Skin epidermis (tissue), 12 donors: ENCODE results near the gene GLI3.

Source experiments
- H3K27ac ChIP-seq, 21 experiments: fragments of 200-600 bp; sonication (generic) in 11 of 21; one replicate each; pipeline ENCODE4 v1.5.0; 2020; ENCODE audit warnings: mild to moderate bottlenecking in 3 of 21, inconsistent platforms in 2 of 21, moderate library complexity in 2 of 21
- H3K4me3 ChIP-seq, 7 experiments: fragments of 200-600 bp; sonication (generic) in 2 of 7; one replicate each; pipeline ENCODE4 v1.5.0; 2020; ENCODE audit warnings: inconsistent platforms in 2 of 7, mild to moderate bottlenecking in 2 of 7, moderate library complexity in 1 of 7

GLI3 gene

GRCh38 chr7:42126475-42127231, 110.4 kb downstream of the GLI3 start:
- H3K4me3 ChIP-seq, result no peak overlapping the region
- no peak overlapping the region for H3K27ac ChIP-seq

GRCh38 chr7:42125321-42125720, 111.7 kb downstream of the GLI3 start:
- no peak overlapping the region for H3K27ac ChIP-seq
- no peak overlapping the region for H3K4me3 ChIP-seq

GRCh38 chr7:42123716-42124115, 113.3 kb downstream of the GLI3 start:
- Histone ChIP-seq H3K4me3 (no peak overlapping the region), H3K27ac (no peak overlapping the region)

DNA sequence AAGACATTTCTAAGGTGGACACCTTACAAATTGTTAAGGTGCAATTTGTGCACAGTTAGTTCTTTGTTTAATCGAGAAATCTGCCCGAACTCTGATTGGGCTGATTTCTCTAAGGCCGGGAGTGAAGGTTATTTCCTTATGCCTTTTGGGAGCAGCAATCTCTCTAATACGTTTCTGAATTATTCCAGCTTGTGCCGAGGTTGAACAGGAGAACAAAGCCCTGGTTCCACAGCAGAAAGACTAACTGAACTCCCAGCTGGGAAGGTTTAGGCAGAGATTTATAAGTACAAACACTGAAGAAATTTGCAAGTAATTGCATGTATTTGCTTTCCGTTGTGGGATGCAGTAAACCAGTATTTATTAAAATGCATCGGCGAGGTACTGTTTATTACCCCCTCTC, 116.8 kb downstream of the GLI3 start:
- Histone ChIP-seq H3K27ac (no peak overlapping the region), H3K4me3 (no peak overlapping the region)

DNA sequence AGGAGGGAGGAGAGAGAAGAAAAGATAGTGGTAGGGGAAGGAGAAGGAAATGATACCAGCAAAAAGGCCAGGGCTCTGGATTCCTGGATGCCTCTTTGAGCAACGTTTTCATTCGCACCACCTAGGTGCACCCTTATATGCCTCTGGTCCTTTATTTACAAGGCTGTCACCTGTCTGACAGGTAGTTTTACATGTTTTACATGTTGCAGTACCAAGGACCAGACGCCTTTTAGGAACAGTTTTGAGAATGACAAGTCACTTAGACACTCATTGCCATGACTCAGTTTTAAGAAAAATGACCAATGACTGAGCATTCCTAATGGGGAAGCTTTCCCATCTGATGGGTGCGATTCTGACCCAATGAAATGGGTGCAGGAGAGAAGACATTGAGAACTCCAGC, 119.8 kb downstream of the GLI3 start:
- Histone ChIP-seq H3K4me3 (no peak overlapping the region), H3K27ac (no peak overlapping the region)

- no peak overlapping the region for H3K4me3 ChIP-seq
- H3K27ac ChIP-seq, result no peak overlapping the region
These were observed 121.2 kb downstream of the GLI3 start for GRCh38 chr7:42115795-42116194.

GRCh38 chr7:42110333-42110732, 126.7 kb downstream of the GLI3 start:
- no peak overlapping the region for H3K4me3 ChIP-seq
- no peak overlapping the region for H3K27ac ChIP-seq

DNA sequence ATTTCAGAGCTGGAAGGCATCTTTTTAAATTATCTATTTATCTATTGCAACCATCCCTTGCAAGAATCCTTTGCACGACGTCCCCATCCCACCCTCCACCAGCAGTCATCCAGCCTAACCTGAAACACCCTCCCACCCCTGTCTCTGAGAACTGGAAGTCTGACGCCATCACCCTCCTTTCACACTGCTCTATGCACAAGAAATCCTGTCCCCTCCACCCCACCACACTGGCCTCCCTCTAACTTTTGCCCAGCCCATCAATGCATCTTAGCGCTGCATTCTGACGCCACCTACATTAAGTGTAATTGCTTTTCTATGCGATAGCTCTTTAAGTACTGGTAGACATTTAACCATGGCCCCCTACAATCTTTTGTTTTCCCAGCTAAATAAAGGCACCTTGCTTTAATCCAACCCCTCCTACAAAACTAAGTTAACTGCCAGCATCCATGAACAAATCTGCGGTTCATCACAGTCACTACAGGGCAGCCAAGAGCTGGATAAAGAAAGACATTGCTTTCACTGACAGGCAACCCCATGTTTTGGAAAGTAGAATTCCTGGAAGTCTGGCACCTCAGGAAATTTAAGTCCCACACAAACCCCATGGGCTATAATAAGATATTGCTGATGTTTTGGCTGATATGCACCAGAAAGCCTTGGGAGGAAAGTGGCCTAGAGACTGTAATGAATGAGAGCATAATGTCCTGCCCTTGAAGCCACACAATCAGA, 128.0 kb downstream of the GLI3 start:
- no peak overlapping the region for H3K27ac ChIP-seq

GRCh38 chr7:42107484-42108240, 129.3 kb downstream of the GLI3 start:
- H3K4me3 ChIP-seq, result no peak overlapping the region
- no peak overlapping the region for H3K27ac ChIP-seq

More for the DNA sequence above, 128.0 kb downstream of the GLI3 start:
- no peak overlapping the region for H3K4me3 ChIP-seq

DNA sequence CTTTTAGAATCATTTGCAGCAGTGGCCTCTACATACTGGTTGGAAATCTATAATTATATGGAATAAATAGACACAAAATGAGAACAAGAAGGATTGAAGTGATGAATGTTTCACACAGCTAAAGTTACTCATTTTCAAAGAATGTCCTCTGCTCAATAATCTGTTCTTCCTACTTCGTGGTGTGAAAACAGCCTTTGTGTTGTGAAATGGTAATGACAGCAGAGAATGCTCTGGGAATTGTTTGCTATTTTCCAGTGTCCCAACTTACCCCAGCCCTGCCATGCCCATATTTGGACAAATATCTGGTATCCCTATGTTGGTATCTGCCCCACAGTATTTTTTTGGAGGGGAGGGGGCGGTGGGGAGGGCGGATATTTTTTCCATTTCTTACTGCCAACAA, 130.4 kb downstream of the GLI3 start:
- Histone ChIP-seq H3K27ac (peak overlapping the region in 1 of 21 experiments; percentile 3), H3K4me3 (no peak overlapping the region)

- H3K27ac ChIP-seq, result peak overlapping the region in 5 of 21 experiments; percentile 3 to 37 (median 8)
- H3K4me3 ChIP-seq, result no peak overlapping the region
These were observed 131.3 kb downstream of the GLI3 start for GRCh38 chr7:42105554-42106358.

GRCh38 chr7:42104694-42105093, 132.3 kb downstream of the GLI3 start:
- Histone ChIP-seq H3K27ac (peak overlapping the region in 4 of 21 experiments; percentile 23 to 64 (median 40)), H3K4me3 (no peak overlapping the region)

- H3K27ac ChIP-seq, result peak overlapping the region in 1 of 21 experiments; percentile 64
These were observed 132.8 kb downstream of the GLI3 start for GRCh38 chr7:42104231-42104630.

GRCh38 chr7:42103456-42103855, 133.6 kb downstream of the GLI3 start:
- Histone ChIP-seq H3K4me3 (no peak overlapping the region), H3K27ac (no peak overlapping the region)

More at GRCh38 chr7:42104231-42104630, 132.8 kb downstream of the GLI3 start:
- no peak overlapping the region for H3K4me3 ChIP-seq

DNA sequence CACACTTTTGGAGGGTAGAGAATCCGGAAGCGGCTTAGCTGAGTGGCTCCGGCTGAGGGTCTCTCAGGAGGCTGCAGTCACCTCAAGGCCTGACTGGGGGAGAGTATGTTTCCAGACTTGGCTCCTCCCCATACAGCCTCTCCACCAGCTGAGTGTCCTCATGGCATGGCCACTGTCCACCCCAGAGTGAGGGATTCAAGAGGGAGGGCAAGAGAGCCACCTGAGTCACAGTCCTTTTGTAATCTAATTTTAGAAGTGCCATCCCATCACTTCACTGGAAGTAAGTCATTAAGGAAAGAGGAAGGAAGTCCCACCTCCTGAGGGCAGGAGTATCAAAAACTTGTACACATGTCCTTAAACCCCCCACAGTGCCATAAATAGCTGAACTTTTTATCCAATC, 134.0 kb downstream of the GLI3 start:
- no peak overlapping the region for H3K4me3 ChIP-seq
- no peak overlapping the region for H3K27ac ChIP-seq

DNA sequence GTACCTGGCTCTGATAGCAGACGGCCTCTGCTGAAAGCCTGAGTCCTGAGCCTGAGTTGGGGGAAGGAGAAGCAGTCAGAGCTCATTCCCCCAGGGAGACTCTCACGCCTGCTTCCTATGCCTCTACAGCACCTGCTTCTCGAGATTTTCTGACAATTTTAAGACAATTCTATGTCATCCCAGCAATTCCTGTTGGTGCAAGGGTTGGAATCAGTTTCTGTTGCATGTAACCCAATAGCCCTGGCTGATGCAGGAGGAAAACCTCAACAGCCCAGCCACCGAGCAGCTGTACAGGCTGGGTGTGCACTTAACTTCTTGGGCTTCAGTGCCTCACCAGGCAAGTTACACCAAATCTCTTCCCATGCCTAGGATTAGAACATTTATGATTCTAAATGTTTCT, 134.7 kb downstream of the GLI3 start:
- H3K4me3 ChIP-seq, result no peak overlapping the region
- H3K27ac ChIP-seq, result no peak overlapping the region

DNA sequence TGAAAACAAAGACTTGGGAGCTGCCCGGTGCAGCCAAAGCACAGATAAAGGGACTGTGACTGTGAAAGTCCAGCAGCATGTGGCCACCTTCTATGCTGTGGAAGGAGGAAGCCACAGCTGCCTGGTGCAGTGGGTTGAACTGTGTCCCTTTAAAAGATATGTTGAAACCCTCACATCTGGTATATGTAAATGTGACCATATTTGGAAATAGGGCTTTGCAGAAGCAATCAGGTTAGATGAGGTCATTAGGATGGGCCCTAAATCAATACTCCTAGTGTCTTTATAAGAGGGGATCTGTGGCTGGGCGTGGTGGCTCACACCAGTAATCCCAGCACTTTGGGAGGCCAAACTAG, 136.9 kb downstream of the GLI3 start:
- Histone ChIP-seq H3K27ac (peak overlapping the region in 10 of 21 experiments; percentile 2 to 73 (median 18)), H3K4me3 (no peak overlapping the region)

GRCh38 chr7:42099470-42100155, 137.4 kb downstream of the GLI3 start:
- peak overlapping the region in 11 of 21 experiments; percentile 2 to 73 (median 19) for H3K27ac ChIP-seq
- H3K4me3 ChIP-seq, result no peak overlapping the region

DNA sequence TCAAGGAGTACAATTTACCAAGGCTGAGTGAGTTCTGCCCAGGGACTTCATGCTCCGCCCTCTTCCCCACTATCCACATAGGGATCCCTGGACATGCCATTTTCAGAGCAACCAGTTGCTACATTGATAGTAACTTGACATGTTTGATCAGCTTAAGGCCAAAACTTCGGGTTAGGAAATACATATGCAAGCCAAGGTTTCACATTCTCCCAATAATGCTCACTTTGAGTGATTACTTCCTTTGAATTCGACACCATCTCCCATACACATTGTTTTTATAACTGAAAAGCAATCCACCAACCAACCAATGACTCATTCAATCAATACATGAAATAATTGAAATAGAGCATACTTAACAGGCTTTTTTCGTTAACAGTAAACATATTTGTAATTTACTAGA, 137.9 kb downstream of the GLI3 start:
- Histone ChIP-seq H3K27ac (peak overlapping the region in 2 of 21 experiments; percentile 29 to 73), H3K4me3 (no peak overlapping the region)
